ENCODE data around the gene EPB41L4B.

- TF ChIP-seq CTCF (IDR thresholded peaks at IDR 0.05) (no peak), POLR2A (IDR thresholded peaks at IDR 0.05; ENCODE audit: low read depth) (no peak)
Observed at GRCh38 chr9:109328978-109329637, 8.2 kb upstream of the EPB41L4B start.

Measured in esophagus muscularis mucosa (tissue), 3 donors.